Esophagus muscularis mucosa (tissue), 4 donors: ENCODE results near the gene ZFC3H1. TPM values are rescaled to one million over a fixed set of nuclear protein-coding genes. Genes with fewer than 3 reads are reported as not detected.
"Not testable (repeated sequence)": the region's sequence is repeated elsewhere in the genome, so short reads cannot be mapped to it uniquely, and the experiment has no call there.

Source experiments
- DNase-seq: peaks from one replicate; pipeline ENCODE4 v3.0.0-alpha.2; 2017; ENCODE audit errors: extremely low spot score
- H3K27ac ChIP-seq, 4 donors: fragments of 200-600 bp; sonication (generic); replicated peaks in 1 of 4; 1 replicate in 3 of 4; 2 replicates in 1 of 4; pipeline ENCODE4 v1.5.1; 2016 to 2019; ENCODE audit warnings: mild to moderate bottlenecking in 1 of 4
- H3K27me3 ChIP-seq, 4 donors: fragments of 200-600 bp; sonication (generic); one replicate each; pipeline versions ENCODE4 v1.5.1 to v1.6.0; 2016 to 2019
- H3K36me3 ChIP-seq, 4 donors: fragments of 200-600 bp; sonication (generic); one replicate each; pipeline ENCODE4 v1.5.1; 2016 to 2019
- H3K4me1 ChIP-seq, 4 donors: fragments of 200-600 bp; sonication (generic); one replicate each; pipeline ENCODE4 v1.5.1; 2016 to 2019
- H3K4me3 ChIP-seq, 4 donors: fragments of 200-600 bp; sonication (generic); 1 replicate in 2 of 4; 2 replicates in 2 of 4; pipeline ENCODE4 v1.5.1; 2016 to 2019; ENCODE audit warnings: mild to moderate bottlenecking in 4 of 4, moderate library complexity in 1 of 4
- H3K9me3 ChIP-seq, 4 donors: fragments of 200-600 bp; sonication (generic); 1 replicate in 3 of 4; 2 replicates in 1 of 4; pipeline ENCODE4 v1.5.1; 2016 to 2019
- CTCF ChIP-seq, 3 experiments: fragments of 200-600 bp in 2 of 3; fragments of 450-650 bp in 1 of 3; sonication (generic) in 2 of 3; IDR thresholded peaks; one replicate each; pipeline ENCODE4 v1.5.1; 2017 to 2019; ENCODE audit warnings: antibody characterized with exemption in 3 of 3, mild to moderate bottlenecking in 2 of 3, moderate library complexity in 1 of 3
- EP300 ChIP-seq: sonication (generic); formaldehyde crosslinking; IDR thresholded peaks from one replicate; pipeline ENCODE4 v1.6.1; 2017; ENCODE audit warnings: antibody characterized with exemption
- POLR2A ChIP-seq: fragments of 450-650 bp; IDR thresholded peaks from one replicate; pipeline ENCODE4 v1.6.1; 2017; ENCODE audit warnings: antibody characterized with exemption, moderate library complexity, mild to moderate bottlenecking, low read depth
- POLR2AphosphoS5 ChIP-seq, 2 donors: sonication (generic); formaldehyde crosslinking; IDR thresholded peaks; one replicate each; pipeline ENCODE4 v1.6.1; 2017; ENCODE audit warnings: antibody characterized with exemption in 2 of 2
- WGBS: methylation state at CpG from one replicate; pipeline ENCODE4 v1.1.5; 2018; 5-methylcytosine and 5-hydroxymethylcytosine counted together
- intact Hi-C: fragments of 100-400 bp; cut with DNase I; formaldehyde crosslinking; loops from one replicate; pipeline ENCODE4 v1.15.1; 2023
- total RNA-seq, 4 donors: library from RNA; depleted of rRNA; stranded (reverse); fragments of >200 nt; gene quantifications; one replicate each; pipeline versions ENCODE4 v1.1.0 to v1.2.1, GENCODE V29; 2016

The ZFC3H1 gene
- total RNA-seq, 4 donors from 2014 or later = 19.4 to 44.0 (median 25.9) TPM

GRCh38 chr12:71581206-71581605 is 82.4 kb downstream of the ZFC3H1 start:
- intact Hi-C loops = no loop called here
- Histone ChIP-seq H3K27me3 (no peaks in the 10 kb centered on the region), H3K4me3 (no peak overlapping the region), H3K9me3 (no peaks in the 10 kb centered on the region), H3K27ac (no peak overlapping the region), H3K4me1 (no peaks in the 10 kb centered on the region), H3K36me3 (no peaks in the 10 kb centered on the region)
- 83% methylated on average over 3 of the region's 3 CpGs for WGBS
- TF ChIP-seq POLR2AphosphoS5 (IDR thresholded peaks at IDR 0.05) = no peak
- TF ChIP-seq EP300 = no peak
- TF ChIP-seq POLR2A = no peak
- TF ChIP-seq CTCF (IDR thresholded peaks at IDR 0.05) = no peak
- DNase-seq = no peak

- TF ChIP-seq POLR2AphosphoS5 (IDR thresholded peaks at IDR 0.05) = no peak
- intact Hi-C loops = no loop called here
- 64% methylated on average over 5 of the region's 5 CpGs for WGBS
- H3K27me3 ChIP-seq = no peaks in the 10 kb centered on the region
- no peak overlapping the region for H3K4me3 ChIP-seq
- no peaks in the 10 kb centered on the region for H3K36me3 ChIP-seq
- no peak for DNase-seq
- no peaks in the 10 kb centered on the region for H3K4me1 ChIP-seq
- no peaks in the 10 kb centered on the region for H3K9me3 ChIP-seq
- no peak overlapping the region for H3K27ac ChIP-seq
These were observed 84.9 kb downstream of the ZFC3H1 start for GRCh38 chr12:71578694-71579258.

GRCh38 chr12:71576496-71576895 is 87.2 kb downstream of the ZFC3H1 start:
- Histone ChIP-seq H3K27me3 (no peaks in the 10 kb centered on the region), H3K4me3 (no peak overlapping the region), H3K9me3 (no peaks in the 10 kb centered on the region), H3K4me1 (no peaks in the 10 kb centered on the region), H3K27ac (no peak overlapping the region), H3K36me3 (no peaks in the 10 kb centered on the region)
- DNase-seq = no peak
- intact Hi-C loops = no loop called here
- 56% methylated on average over 3 of the region's 3 CpGs for WGBS
- TF ChIP-seq POLR2AphosphoS5 (IDR thresholded peaks at IDR 0.05) (no peak), POLR2A (no peak), EP300 (no peak), CTCF (IDR thresholded peaks at IDR 0.05) (no peak)

- intact Hi-C loops, H3K4me3 ChIP-seq, H3K27ac ChIP-seq, H3K9me3 ChIP-seq, H3K4me1 ChIP-seq, H3K36me3 ChIP-seq, DNase-seq, H3K27me3 ChIP-seq: not testable (repeated sequence)
- 82% methylated on average over 6 of the region's 6 CpGs for WGBS
These were observed 93.8 kb downstream of the ZFC3H1 start for GRCh38 chr12:71569885-71570284.

- no peak for TF ChIP-seq CTCF (IDR thresholded peaks at IDR 0.05)
- TF ChIP-seq EP300 = no peak
- no peak for TF ChIP-seq POLR2AphosphoS5 (IDR thresholded peaks at IDR 0.05)
- TF ChIP-seq POLR2A = no peak
- no peak overlapping the region for H3K4me3 ChIP-seq
- 65% methylated on average over 3 of the region's 3 CpGs for WGBS
- H3K27me3 ChIP-seq = peaks cover 0 to 7% (median 0%) of the 10 kb centered on the region in 4 donors
- DNase-seq = no peak
- intact Hi-C loops = no loop called here
- H3K36me3 ChIP-seq = no peaks in the 10 kb centered on the region
- H3K9me3 ChIP-seq = no peaks in the 10 kb centered on the region
- H3K4me1 ChIP-seq = no peaks in the 10 kb centered on the region
- H3K27ac ChIP-seq = no peak overlapping the region
These were observed 96.1 kb downstream of the ZFC3H1 start for GRCh38 chr12:71567537-71567936.

GRCh38 chr12:71566655-71567054 is 97.0 kb downstream of the ZFC3H1 start:
- no peak overlapping the region for H3K4me3 ChIP-seq
- H3K4me1 ChIP-seq = no peaks in the 10 kb centered on the region
- H3K27me3 ChIP-seq = peaks cover 0 to 7% (median 0%) of the 10 kb centered on the region in 4 donors
- DNase-seq = no peak
- 49% methylated on average over 2 of the region's 2 CpGs for WGBS
- no peak for TF ChIP-seq EP300
- no peak for TF ChIP-seq POLR2A
- no peak for TF ChIP-seq CTCF (IDR thresholded peaks at IDR 0.05)
- no peak for TF ChIP-seq POLR2AphosphoS5 (IDR thresholded peaks at IDR 0.05)
- H3K36me3 ChIP-seq = no peaks in the 10 kb centered on the region
- no peaks in the 10 kb centered on the region for H3K9me3 ChIP-seq
- no peak overlapping the region for H3K27ac ChIP-seq
- intact Hi-C loops = no loop called here
